ENCODE results near the gene NKX2-2. TPM values are rescaled to one million over a fixed set of nuclear protein-coding genes. Genes with fewer than 3 reads are reported as not detected.

Gene NKX2-2
- total and polyA plus RNA-seq, 2 of the 8 experiments (the other 6 are each of a cell fraction or from before 2014, with no cell fraction given) = not detected

DNA sequence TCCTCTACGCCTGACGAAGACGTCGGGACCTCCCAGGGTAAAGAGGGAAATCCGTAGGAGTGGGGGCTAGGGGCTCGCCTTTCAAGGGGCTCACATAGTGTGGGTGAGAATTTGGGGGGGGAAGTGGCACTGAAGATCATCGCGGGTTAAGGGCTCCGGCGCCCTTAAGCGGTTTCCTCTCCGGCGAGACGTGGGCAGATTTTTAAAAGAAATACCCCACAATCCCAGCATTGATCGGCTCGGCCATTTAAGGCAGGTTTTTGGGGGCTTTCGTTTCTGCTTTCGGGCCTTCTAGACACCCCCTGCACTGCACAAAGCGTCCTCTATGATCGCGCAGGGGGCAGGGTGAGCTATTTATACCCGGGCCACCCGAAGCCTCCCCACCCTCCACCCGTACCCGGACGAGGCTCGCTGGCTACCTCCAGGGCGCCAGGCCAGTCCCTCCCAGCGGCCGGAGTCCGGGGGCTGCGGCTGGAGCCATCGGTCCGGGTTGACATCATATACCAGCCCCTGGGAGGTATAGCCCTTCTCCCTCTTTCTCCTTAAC lies 1.2 kb downstream of the NKX2-2 start (continued):
- no peak for TF ChIP-seq SIN3A (conservative IDR thresholded peaks at IDR 0.05 in 1 of 2, IDR thresholded peaks at IDR 0.05 in 1 of 2; ENCODE audit: low read depth in 1 of 2, low read length in 2 of 2)
